Keratinocyte (primary cell): ENCODE data around the gene AKR1C8. TPM values are rescaled to one million over a fixed set of nuclear protein-coding genes. Genes with fewer than 3 reads are reported as not detected.
A peak's percentile ranks its signal among the peaks of the same experiment; 100 is the strongest.

Experiments
- DNase-seq: peaks from one replicate; pipeline ENCODE4 v3.0.0-alpha.2; 2011; ENCODE audit warnings: low read depth, missing footprints, low spot score
- FAIRE-seq: peaks from 2 replicates; lab custom pipeline; 2011; peaks lifted over from hg19 to GRCh38; lab: Jason Lieb, UNC
- H2AFZ ChIP-seq: 2 replicates; pipeline ENCODE4 v1.6.0; 2012; ENCODE audit warnings: low read length, control low read depth, inconsistent platforms; ENCODE audit not compliant: control insufficient read depth
- H3K27ac ChIP-seq: 2 replicates; pipeline ENCODE4 v1.5.1; 2011; ENCODE audit warnings: low read length; ENCODE audit not compliant: control insufficient read depth, insufficient read depth
- H3K27me3 ChIP-seq: 3 replicates; pipeline ENCODE4 v1.6.0; 2011; ENCODE audit warnings: low read length; ENCODE audit not compliant: control insufficient read depth, insufficient read depth; ENCODE audit errors: extremely low read depth
- H3K36me3 ChIP-seq, 2 experiments: 2 replicates in 1 of 2; 3 replicates in 1 of 2; pipeline ENCODE4 v1.5.1; 2011; ENCODE audit warnings: low read length in 2 of 2, mild to moderate bottlenecking in 1 of 2; ENCODE audit not compliant: control insufficient read depth in 2 of 2, insufficient read depth in 2 of 2; ENCODE audit errors: extremely low read depth in 1 of 2
- H3K4me1 ChIP-seq: 3 replicates; pipeline ENCODE4 v1.5.1; 2011; ENCODE audit warnings: low read length; ENCODE audit not compliant: control insufficient read depth, insufficient read depth; ENCODE audit errors: extremely low read depth
- H3K4me2 ChIP-seq: 3 replicates; pipeline ENCODE4 v1.6.0; 2011; ENCODE audit warnings: low read depth, low read length; ENCODE audit not compliant: control insufficient read depth, insufficient read depth; ENCODE audit errors: extremely low read depth
- H3K4me3 ChIP-seq, 3 experiments: fragments of 200-600 bp in 1 of 3; sonication (generic) in 1 of 3; 2 replicates in 2 of 3; 3 replicates in 1 of 3; pipeline ENCODE4 v1.5.1; 2011 to 2016; ENCODE audit warnings: low read length in 3 of 3, mild to moderate bottlenecking in 3 of 3, control low read depth in 2 of 3, inconsistent platforms in 1 of 3, low read depth in 1 of 3, mixed read lengths in 1 of 3, mixed run types in 1 of 3, moderate library complexity in 1 of 3; ENCODE audit not compliant: control insufficient read depth in 2 of 3, insufficient read depth in 2 of 3; ENCODE audit errors: extremely low read depth in 1 of 3
- H3K79me2 ChIP-seq: 2 replicates; pipeline ENCODE4 v1.6.0; 2012; ENCODE audit warnings: low read length; ENCODE audit not compliant: control insufficient read depth, insufficient read depth
- H3K9ac ChIP-seq: 3 replicates; pipeline ENCODE4 v1.6.0; 2011; ENCODE audit warnings: low read length; ENCODE audit not compliant: control insufficient read depth, insufficient read depth; ENCODE audit errors: extremely low read depth
- H3K9me1 ChIP-seq: 3 replicates; pipeline ENCODE4 v1.6.0; 2011; ENCODE audit warnings: low read length; ENCODE audit not compliant: control insufficient read depth, insufficient read depth; ENCODE audit errors: extremely low read depth
- H3K9me3 ChIP-seq: 2 replicates; pipeline ENCODE4 v1.5.1; 2012; ENCODE audit warnings: low read depth, low read length; ENCODE audit not compliant: control insufficient read depth
- H4K20me1 ChIP-seq: 3 replicates; pipeline ENCODE4 v1.6.0; 2011; ENCODE audit warnings: low read length; ENCODE audit not compliant: control insufficient read depth, insufficient read depth; ENCODE audit errors: extremely low read depth
- CTCF ChIP-seq, 3 experiments: IDR thresholded peaks in 1 of 3; conservative IDR thresholded peaks in 1 of 3; optimal IDR thresholded peaks in 1 of 3; 2 replicates in 2 of 3; 3 replicates in 1 of 3; pipeline versions ENCODE3 to v1.5.1; 2011; ENCODE audit warnings: low read length in 3 of 3, mild to moderate bottlenecking in 3 of 3, moderate library complexity in 2 of 3, control low read depth in 1 of 3, inconsistent platforms in 1 of 3; ENCODE audit not compliant: insufficient read depth in 2 of 3; ENCODE audit errors: extremely low read depth in 1 of 3
- EZH2 ChIP-seq: IDR thresholded peaks from one replicate; pipeline ENCODE4 v1.6.1; 2012; ENCODE audit warnings: inconsistent platforms, mild to moderate bottlenecking, low read length, moderate library complexity
- dilution Hi-C: fragments of 300-500 bp; cut with MboI; formaldehyde crosslinking; loops from one replicate; pipeline ENCODE4 v1.7.0; 2020; ENCODE audit warnings: low sequenced_read_pairs; ENCODE audit not compliant: extremely low pct_ligation_motif_present
- polyA minus RNA-seq, 3 experiments: library from RNA; depleted of rRNA, polyadenylated mRNA; stranded (reverse); fragments of >200 nt; gene quantifications; 1 replicate in 1 of 3; 2 replicates in 1 of 3; 3 replicates in 1 of 3; pipeline ENCODE4 v1.2.3, GENCODE V29; 2011
- polyA plus RNA-seq, 5 experiments: library from polyadenylated mRNA; depleted of rRNA in 3 of 5; stranded (reverse) in 3 of 5; stranded (forward) in 1 of 5; unstranded in 1 of 5; fragments of >200 nt; gene quantifications; 1 replicate in 1 of 5; 2 replicates in 3 of 5; 3 replicates in 1 of 5; pipeline versions ENCODE4 v1.2.1 to v1.2.3, GENCODE V29; 2011 to 2012; ENCODE audit warnings: missing spikeins in 2 of 5, low read depth in 1 of 5, low replicate concordance in 1 of 5

Gene AKR1C8
- polyA plus RNA-seq (not detected in 3 replicates), polyA minus RNA-seq (not detected in 3 replicates)
- polyA plus RNA-seq (2011; ENCODE audit: low read depth) = not detected
- polyA plus RNA-seq (2011; cell fraction: cytosol; rRNA removed) = not detected in 2 replicates
- polyA plus RNA-seq (2011; cell fraction: nucleus; rRNA removed) = not detected in 2 replicates
- polyA plus RNA-seq (2012; ENCODE audit: low replicate concordance) = not detected in 2 replicates
- not detected for polyA minus RNA-seq (2011; cell fraction: cytosol; rRNA and poly(A)+ RNA removed)
- not detected in 2 replicates for polyA minus RNA-seq (2011; cell fraction: nucleus; rRNA and poly(A)+ RNA removed)

DNA sequence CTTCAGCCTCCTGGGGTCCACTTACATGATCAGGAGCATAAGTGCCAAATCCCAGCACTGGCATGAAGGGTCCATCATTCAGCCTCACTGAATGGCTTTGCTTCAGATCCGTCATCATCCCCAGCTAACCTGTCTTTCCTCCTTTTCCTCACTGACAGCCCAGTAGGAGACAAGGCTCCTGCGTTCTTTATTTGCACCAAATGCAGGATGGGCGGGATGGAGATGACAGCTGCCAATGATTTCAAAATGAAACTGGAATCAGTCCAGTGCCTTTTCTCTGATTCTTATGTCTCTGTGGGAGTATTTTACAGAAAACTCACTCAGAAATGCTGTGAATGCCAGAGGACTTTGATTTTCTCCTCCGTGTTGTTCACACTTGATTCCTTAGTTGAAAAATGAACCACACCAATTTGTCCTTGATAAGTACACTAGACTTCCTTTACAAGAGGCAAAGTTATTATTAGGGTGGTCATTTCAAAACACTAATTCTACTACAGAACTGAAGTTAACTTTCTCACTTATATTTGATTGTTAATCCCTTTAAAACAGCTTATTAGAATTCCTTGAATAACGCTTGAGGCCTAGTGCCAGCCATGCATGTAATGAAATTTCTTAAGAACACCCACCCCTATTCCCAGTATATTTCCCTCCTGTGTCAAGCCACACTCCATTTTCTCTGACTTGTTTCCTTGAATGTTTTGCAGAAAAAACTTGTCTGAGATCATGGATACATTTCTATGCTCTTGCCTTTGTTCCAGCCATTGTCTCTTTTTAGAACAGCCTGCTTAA, at the start of gene AKR1C8:
TSS of gene AKR1C8 (minus strand) at position 164 of the 789 bp plus-strand sequence. CDS start at position 118, 46 bp downstream.
- no peak within 1 kb of the TSS for H3K4me3 ChIP-seq
- H2AFZ ChIP-seq = no peak within 1 kb of the TSS
- H3K9ac ChIP-seq = no peak within 1 kb of the TSS
- H3K27ac ChIP-seq = no peak within 1 kb of the TSS
- no peaks in the 10 kb centered on the region for H3K27me3 ChIP-seq
- FAIRE-seq (peak; percentile 5), DNase-seq (no peak)
- H3K9me1 ChIP-seq = no peaks in the 10 kb centered on the region
- no peak within 1 kb of the TSS for H3K4me2 ChIP-seq
- H3K36me3 ChIP-seq = no peaks in the 10 kb centered on the region
- dilution Hi-C loops = no loop called here
- no peaks in the 10 kb centered on the region for H3K4me1 ChIP-seq
- no peaks in the 10 kb centered on the region for H3K9me3 ChIP-seq
- TF ChIP-seq EZH2 = no peak
- no peak for TF ChIP-seq CTCF (optimal IDR thresholded peaks at IDR 0.05 in 1 of 3, IDR thresholded peaks at IDR 0.05 in 1 of 3, conservative IDR thresholded peaks at IDR 0.05 in 1 of 3; ENCODE audit: extremely low read depth in 1 of 3, insufficient read depth in 2 of 3, low read length in 3 of 3)
- H4K20me1 ChIP-seq = no peaks in the 10 kb centered on the region
- no peaks in the 10 kb centered on the region for H3K79me2 ChIP-seq

GRCh38 chr10:5234106-5234860, 49.3 kb upstream of the AKR1C8 start:
- Histone ChIP-seq H2AFZ (no peak overlapping the region), H3K27me3 (no peaks in the 10 kb centered on the region), H3K4me1 (peaks cover 4% of the 10 kb centered on the region), H3K4me2 (no peak overlapping the region), H3K27ac (no peak overlapping the region), H4K20me1 (no peaks in the 10 kb centered on the region), H3K4me3 (no peak overlapping the region), H3K79me2 (no peaks in the 10 kb centered on the region), H3K9me3 (no peaks in the 10 kb centered on the region), H3K9me1 (no peaks in the 10 kb centered on the region), H3K36me3 (no peaks in the 10 kb centered on the region), H3K9ac (no peak overlapping the region)
- dilution Hi-C loops = no loop called here
- DNase-seq = no peak
- no peak for FAIRE-seq
- no peak for TF ChIP-seq EZH2
- no peak for TF ChIP-seq CTCF (optimal IDR thresholded peaks at IDR 0.05 in 1 of 3, IDR thresholded peaks at IDR 0.05 in 1 of 3, conservative IDR thresholded peaks at IDR 0.05 in 1 of 3; ENCODE audit: extremely low read depth in 1 of 3, insufficient read depth in 2 of 3, low read length in 3 of 3)
